Parathyroid adenoma (tissue), 2 donors: Measurements from ENCODE around the gene PRR15L.

Experiments
- H2AFZ ChIP-seq: fragments of 300-600 bp; sonication (generic); one replicate; pipeline ENCODE4 v1.7.0; 2017; ENCODE audit warnings: antibody characterized with exemption, mild to moderate bottlenecking
- H3K27ac ChIP-seq: fragments of 300-600 bp; sonication (generic); one replicate; pipeline ENCODE4 v1.7.0; 2017
- H3K27me3 ChIP-seq: fragments of 300-600 bp; sonication (generic); one replicate; pipeline ENCODE4 v1.7.0; 2017; ENCODE audit warnings: low read length; ENCODE audit not compliant: control insufficient read depth, insufficient read depth
- H3K36me3 ChIP-seq: fragments of 300-600 bp; sonication (generic); one replicate; pipeline ENCODE4 v1.7.0; 2017; ENCODE audit warnings: low read length; ENCODE audit not compliant: control insufficient read depth, insufficient read depth
- H3K4me1 ChIP-seq: fragments of 300-600 bp; sonication (generic); one replicate; pipeline ENCODE4 v1.7.0; 2017; ENCODE audit warnings: control low read depth
- H3K4me2 ChIP-seq: fragments of 300-600 bp; sonication (generic); one replicate; pipeline ENCODE4 v1.7.0; 2017; ENCODE audit warnings: low read length
- H3K4me3 ChIP-seq: fragments of 300-600 bp; sonication (generic); one replicate; pipeline ENCODE4 v1.7.0; 2017; ENCODE audit warnings: low read depth, low read length
- H3K79me2 ChIP-seq: fragments of 300-600 bp; sonication (generic); one replicate; pipeline ENCODE4 v1.7.0; 2017; ENCODE audit warnings: control low read depth
- H3K9ac ChIP-seq: fragments of 300-600 bp; sonication (generic); one replicate; pipeline ENCODE4 v1.7.0; 2017; ENCODE audit warnings: mild to moderate bottlenecking
- H3K9me3 ChIP-seq: fragments of 300-600 bp; sonication (generic); one replicate; pipeline ENCODE4 v1.7.0; 2017; ENCODE audit warnings: low read length; ENCODE audit not compliant: control insufficient read depth
- CTCF ChIP-seq: fragments of 300-600 bp; sonication (generic); IDR thresholded peaks from one replicate; pipeline ENCODE4 v1.7.0; 2017; ENCODE audit warnings: antibody characterized with exemption, mild to moderate bottlenecking
- donor health status: primary hyperparathyroidism.

The PRR15L gene

GRCh38 chr17:47993964-47994363, 36.3 kb upstream of the PRR15L start:
- Histone ChIP-seq H3K4me1 (no peaks in the 10 kb centered on the region), H3K4me3 (no peak overlapping the region), H3K4me2 (no peak overlapping the region), H3K79me2 (no peaks in the 10 kb centered on the region), H3K36me3 (no peaks in the 10 kb centered on the region), H3K9me3 (no peaks in the 10 kb centered on the region), H3K27ac (no peak overlapping the region), H3K9ac (no peak overlapping the region), H2AFZ (no peak overlapping the region), H3K27me3 (no peaks in the 10 kb centered on the region)
- no peak for TF ChIP-seq CTCF

- no peaks in the 10 kb centered on the region for H3K36me3 ChIP-seq
- H3K79me2 ChIP-seq = no peaks in the 10 kb centered on the region
- H2AFZ ChIP-seq = no peak overlapping the region
- H3K4me2 ChIP-seq = no peak overlapping the region
- no peak for TF ChIP-seq CTCF
- peaks cover 4% of the 10 kb centered on the region for H3K4me1 ChIP-seq
- no peaks in the 10 kb centered on the region for H3K9me3 ChIP-seq
- no peaks in the 10 kb centered on the region for H3K27me3 ChIP-seq
- no peak overlapping the region for H3K4me3 ChIP-seq
- no peak overlapping the region for H3K27ac ChIP-seq
- H3K9ac ChIP-seq = no peak overlapping the region
Observed at GRCh38 chr17:47993031-47993564, 35.4 kb upstream of the PRR15L start.

GRCh38 chr17:47992216-47992615, 34.5 kb upstream of the PRR15L start:
- TF ChIP-seq CTCF = no peak

GRCh38 chr17:47990962-47991731, 33.5 kb upstream of the PRR15L start:
- Histone ChIP-seq H3K4me2 (no peak overlapping the region), H2AFZ (no peak overlapping the region), H3K27me3 (no peaks in the 10 kb centered on the region), H3K9ac (no peak overlapping the region), H3K9me3 (no peaks in the 10 kb centered on the region), H3K4me3 (no peak overlapping the region), H3K36me3 (no peaks in the 10 kb centered on the region), H3K27ac (no peak overlapping the region), H3K79me2 (no peaks in the 10 kb centered on the region), H3K4me1 (peaks cover 21% of the 10 kb centered on the region)
- TF ChIP-seq CTCF = no peak

More at GRCh38 chr17:47992216-47992615, 34.5 kb upstream of the PRR15L start:
- Histone ChIP-seq H3K27me3 (no peaks in the 10 kb centered on the region), H3K79me2 (no peaks in the 10 kb centered on the region), H3K4me1 (peaks cover 13% of the 10 kb centered on the region), H2AFZ (no peak overlapping the region), H3K4me3 (no peak overlapping the region), H3K9ac (no peak overlapping the region), H3K4me2 (no peak overlapping the region), H3K9me3 (no peaks in the 10 kb centered on the region), H3K27ac (no peak overlapping the region), H3K36me3 (no peaks in the 10 kb centered on the region)

- Histone ChIP-seq H3K27ac (no peak overlapping the region), H3K4me1 (peaks cover 21% of the 10 kb centered on the region), H3K4me2 (no peak overlapping the region), H3K27me3 (no peaks in the 10 kb centered on the region), H3K36me3 (no peaks in the 10 kb centered on the region), H2AFZ (no peak overlapping the region), H3K9me3 (no peaks in the 10 kb centered on the region), H3K4me3 (no peak overlapping the region), H3K9ac (no peak overlapping the region), H3K79me2 (no peaks in the 10 kb centered on the region)
- no peak for TF ChIP-seq CTCF
Observed at GRCh38 chr17:47989700-47990099, 32.0 kb upstream of the PRR15L start.
